Naive thymus-derived CD8-positive, alpha-beta T cell (primary cell): ENCODE measurements around the gene MRPL37. TPM values are rescaled to one million over a fixed set of nuclear protein-coding genes. Genes with fewer than 3 reads are reported as not detected.
"Not testable (repeated sequence)": the region's sequence is repeated elsewhere in the genome, so short reads cannot be mapped to it uniquely, and the experiment has no call there.

Experiments used
- ATAC-seq, 2 donors: fragments of 150-1000 bp; cut with Tn5 transposase in 1 of 2; sonication (Bioruptor Pico), chemical (Tn5 transposase) in 1 of 2; 1 replicate in 1 of 2; 2 replicates in 1 of 2; pipeline ENCODE4 v1.10.0; 2021; ENCODE audit warnings: mild to moderate bottlenecking in 2 of 2, moderate library complexity in 2 of 2
- POLR2A ChIA-PET: fragments of 350-600 bp; sonication (Branson Sonifier 250); formaldehyde crosslinking; loops from one replicate; lab custom pipeline; 2021; ENCODE audit warnings: antibody characterized with exemption; lab: Charles Lee
- DNase-seq, 10 donors: peaks; one replicate each; pipeline versions ENCODE4 v3.0.0 to v3.0.0-alpha.2; 2020 to 2022
- H3K27ac Mint-ChIP-seq, 10 donors: one replicate each; pipeline ENCODE4 v1.8.0; 2020 to 2022; ENCODE audit warnings: mild to moderate bottlenecking in 10 of 10, mixed read lengths in 10 of 10, moderate library complexity in 4 of 10, inconsistent platforms in 1 of 10
- H3K27me3 Mint-ChIP-seq, 5 donors: one replicate each; pipeline ENCODE4 v1.8.0; 2021 to 2022; ENCODE audit warnings: mixed read lengths in 5 of 5
- H3K36me3 Mint-ChIP-seq, 3 donors: one replicate each; pipeline ENCODE4 v1.8.0; 2020 to 2022; ENCODE audit warnings: mixed read lengths in 3 of 3, mild to moderate bottlenecking in 2 of 3, inconsistent platforms in 1 of 3
- H3K4me1 Mint-ChIP-seq, 4 donors: one replicate each; pipeline ENCODE4 v1.8.0; 2021 to 2022; ENCODE audit warnings: mixed read lengths in 4 of 4
- H3K4me3 Mint-ChIP-seq, 10 donors: one replicate each; pipeline ENCODE4 v1.8.0; 2020 to 2022; ENCODE audit warnings: mild to moderate bottlenecking in 10 of 10, mixed read lengths in 10 of 10, moderate library complexity in 6 of 10, inconsistent platforms in 1 of 10
- H3K9me3 Mint-ChIP-seq, 9 donors: one replicate each; pipeline ENCODE4 v1.8.0; 2020 to 2022; ENCODE audit warnings: mixed read lengths in 9 of 9, mild to moderate bottlenecking in 3 of 9, inconsistent platforms in 1 of 9, moderate library complexity in 1 of 9
- polyA plus RNA-seq, 3 donors: library from polyadenylated mRNA; unstranded; fragments of 300-500 nt; fragmentation: Illumina TruSeq; gene quantifications; one replicate each; pipeline ENCODE4 v1.2.3, GENCODE V29; 2021
- total RNA-seq, 8 experiments: library from RNA in 2 of 8; stranded (reverse) in 2 of 8; gene quantifications; one replicate each; pipeline ENCODE4 v1.2.3 and lab custom pipeline; 2021 to 2026

MRPL37 gene
- total and polyA plus RNA-seq, 5 experiments from 2014 or later: 34.1 to 57.5 (median 51.9) TPM

DNA sequence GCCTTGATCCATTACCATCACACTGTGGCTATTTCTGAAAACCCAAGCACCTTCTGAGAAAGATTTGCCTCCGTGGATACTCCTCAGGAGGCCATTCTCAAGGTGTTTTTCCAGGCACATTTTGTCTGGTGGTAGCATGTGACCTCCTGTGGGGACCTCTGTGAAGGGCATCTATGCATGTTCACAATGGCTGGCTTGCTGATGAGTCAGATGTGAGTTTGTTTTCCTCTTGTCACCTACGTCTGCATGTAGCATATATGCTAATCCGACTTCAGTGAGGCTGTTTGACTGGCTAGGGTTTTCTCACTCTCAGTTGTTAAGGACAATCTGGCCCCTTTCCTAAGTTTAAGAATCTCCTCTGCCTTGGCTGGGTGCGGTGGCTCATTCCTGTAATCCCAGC is 7.9 kb downstream of the MRPL37 start:
- not testable (repeated sequence) for ATAC-seq
- peak overlapping the region in 2 of 10 donors; percentile 5 to 62 for H3K27ac Mint-ChIP-seq

DNA sequence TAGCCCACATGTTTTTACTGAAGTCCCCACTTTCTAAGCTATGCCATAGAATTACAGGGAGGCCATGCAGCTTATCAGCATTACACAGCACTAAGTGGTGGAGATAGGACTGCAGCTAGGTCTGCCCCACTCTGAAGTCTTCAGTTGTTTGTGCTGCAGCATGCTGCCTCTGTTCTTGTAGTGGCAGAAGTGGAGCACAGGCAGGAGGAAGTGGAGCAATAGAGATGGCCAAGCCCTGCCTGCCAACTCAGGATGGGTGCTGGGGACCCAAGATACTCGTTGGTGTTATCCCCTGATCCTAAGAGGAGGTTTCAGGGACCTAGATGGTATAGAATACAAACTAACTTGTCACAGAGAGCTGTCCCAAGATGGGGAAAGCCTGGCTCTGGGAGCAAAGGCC is 12.9 kb downstream of the MRPL37 start:
- POLR2A ChIA-PET: interaction anchor here (1.6 kb wide), 1 partner anchor 13 kb away, joined by 4 read pairs; the partner anchor contains the start of genes CYB5RL and MRPL37

More for the DNA sequence above, 7.9 kb downstream of the MRPL37 start:
- Mint-ChIP-seq H3K36me3 (peaks cover 13 to 93% (median 51%) of the 10 kb centered on the region in 3 donors), H3K4me1 (peaks cover 3 to 16% (median 12%) of the 10 kb centered on the region in 4 donors)
- H3K4me3 Mint-ChIP-seq, H3K27me3 Mint-ChIP-seq, DNase-seq, POLR2A ChIA-PET, H3K9me3 Mint-ChIP-seq: not testable (repeated sequence)

DNA sequence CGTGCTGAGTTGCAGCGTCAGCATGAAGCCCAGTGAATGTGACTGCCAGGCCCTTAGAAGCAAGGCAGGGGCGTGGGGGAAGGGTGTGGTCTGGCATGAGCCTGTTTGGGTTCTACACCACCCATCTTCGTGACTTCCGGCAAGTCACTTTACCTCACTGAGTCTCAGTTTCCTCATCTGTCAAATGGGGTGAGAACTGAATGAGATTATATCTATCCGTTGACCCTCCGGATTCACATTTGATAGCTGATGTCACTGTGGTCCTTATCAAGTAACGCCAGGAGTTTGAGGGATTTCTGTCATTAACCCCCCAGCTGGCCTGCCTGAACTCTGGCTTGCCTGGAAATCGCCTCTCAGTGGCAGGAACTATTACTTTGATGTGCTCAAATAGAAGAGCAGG is 15.6 kb downstream of the MRPL37 start:
- no peaks in the 10 kb centered on the region for H3K27me3 Mint-ChIP-seq
- POLR2A ChIA-PET: no interaction called here
- peaks cover 1 to 20% (median 8%) of the 10 kb centered on the region in 4 donors for H3K4me1 Mint-ChIP-seq
- DNase-seq: no peak
- no peak for ATAC-seq
- H3K27ac Mint-ChIP-seq: peak overlapping the region in 4 of 10 donors; percentile 4 to 22 (median 12)
- peaks cover 10 to 93% (median 25%) of the 10 kb centered on the region in 3 donors for H3K36me3 Mint-ChIP-seq
- H3K4me3 Mint-ChIP-seq: no peak overlapping the region
- no peaks in the 10 kb centered on the region for H3K9me3 Mint-ChIP-seq

More for the DNA sequence above, 12.9 kb downstream of the MRPL37 start:
- Mint-ChIP-seq H3K36me3 (peaks cover 11 to 95% (median 37%) of the 10 kb centered on the region in 3 donors), H3K27me3 (no peaks in the 10 kb centered on the region), H3K4me3 (no peak overlapping the region), H3K9me3 (no peaks in the 10 kb centered on the region), H3K4me1 (peaks cover 1 to 11% (median 5%) of the 10 kb centered on the region in 4 donors), H3K27ac (peak overlapping the region in 2 of 10 donors; percentile 20 to 80)
- ATAC-seq: no peak
- DNase-seq: no peak

DNA sequence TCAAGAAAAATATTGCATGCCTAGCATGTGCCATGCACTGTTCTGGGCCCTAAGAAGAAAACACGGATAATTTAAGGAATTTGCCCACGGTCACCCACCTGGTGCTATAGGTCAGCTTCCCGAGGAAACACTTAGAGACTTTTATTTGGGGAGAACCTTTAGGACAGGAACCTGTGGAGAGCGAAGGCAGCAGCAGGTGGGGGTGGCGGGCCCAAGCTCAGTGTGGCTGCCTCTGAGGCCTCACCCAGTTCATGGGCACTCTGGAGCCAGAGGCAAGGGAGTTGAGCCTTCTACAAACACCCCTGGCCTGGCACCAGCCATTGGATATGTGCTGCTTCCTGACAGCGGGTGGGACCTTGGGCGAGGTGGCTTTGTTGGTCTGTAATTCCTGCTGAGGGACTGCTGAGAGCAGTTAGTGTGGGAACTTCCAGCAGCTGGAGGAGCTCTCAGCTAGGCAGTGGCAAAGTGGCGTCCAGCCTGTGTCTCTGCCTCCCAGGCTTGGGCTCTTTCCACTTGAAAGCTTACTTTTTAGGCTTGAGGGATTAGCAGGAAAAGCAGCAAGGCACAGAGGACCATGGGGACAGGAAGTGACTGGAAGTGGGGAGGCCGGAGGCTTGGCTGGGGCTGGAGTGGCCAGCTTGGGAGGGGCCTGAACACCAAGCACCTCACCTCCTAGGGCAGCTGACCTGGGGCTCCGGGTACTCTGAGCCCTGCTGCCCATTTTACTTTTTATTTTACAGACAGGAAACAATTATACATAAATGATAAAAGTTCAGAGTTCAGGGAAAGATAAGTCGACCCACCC is 19.1 kb downstream of the MRPL37 start:
- ATAC-seq (no peak), DNase-seq (no peak)
- H3K9me3 Mint-ChIP-seq: no peaks in the 10 kb centered on the region
- peaks cover 7 to 37% (median 16%) of the 10 kb centered on the region in 4 donors for H3K4me1 Mint-ChIP-seq
- H3K36me3 Mint-ChIP-seq: peaks cover 7 to 63% (median 10%) of the 10 kb centered on the region in 3 donors
- no peak overlapping the region for H3K4me3 Mint-ChIP-seq
- peak overlapping the region in 8 of 10 donors; percentile 14 to 82 (median 55) for H3K27ac Mint-ChIP-seq
- H3K27me3 Mint-ChIP-seq: no peaks in the 10 kb centered on the region
- POLR2A ChIA-PET: interaction anchor here (0.6 kb wide), 1 partner anchor 16 kb away, joined by 7 read pairs; no protein-coding TSS in a partner anchor

DNA sequence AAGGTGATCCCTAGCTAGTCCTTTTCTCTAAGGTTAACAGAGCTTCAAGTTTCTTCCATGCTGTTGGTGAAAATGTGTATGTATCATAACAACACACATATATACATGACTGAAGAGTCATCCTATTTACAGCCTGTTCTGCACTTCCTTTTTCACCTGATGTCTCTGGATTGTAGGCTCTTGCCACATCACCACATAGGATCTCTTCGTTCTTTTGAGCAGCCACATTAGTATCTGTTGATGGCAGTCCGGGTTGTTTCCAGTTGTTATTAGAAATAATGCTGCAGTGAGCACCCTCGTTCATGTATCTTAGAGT is 19.7 kb downstream of the MRPL37 start:
- Mint-ChIP-seq H3K4me3 (no peak overlapping the region), H3K4me1 (peaks cover 7 to 40% (median 16%) of the 10 kb centered on the region in 4 donors), H3K9me3 (no peaks in the 10 kb centered on the region), H3K27ac (peak overlapping the region in 8 of 10 donors; percentile 4 to 67 (median 40)), H3K27me3 (no peaks in the 10 kb centered on the region), H3K36me3 (peaks cover 7 to 58% (median 10%) of the 10 kb centered on the region in 3 donors)
- ATAC-seq (no peak), DNase-seq (no peak)
- POLR2A ChIA-PET: no interaction called here

DNA sequence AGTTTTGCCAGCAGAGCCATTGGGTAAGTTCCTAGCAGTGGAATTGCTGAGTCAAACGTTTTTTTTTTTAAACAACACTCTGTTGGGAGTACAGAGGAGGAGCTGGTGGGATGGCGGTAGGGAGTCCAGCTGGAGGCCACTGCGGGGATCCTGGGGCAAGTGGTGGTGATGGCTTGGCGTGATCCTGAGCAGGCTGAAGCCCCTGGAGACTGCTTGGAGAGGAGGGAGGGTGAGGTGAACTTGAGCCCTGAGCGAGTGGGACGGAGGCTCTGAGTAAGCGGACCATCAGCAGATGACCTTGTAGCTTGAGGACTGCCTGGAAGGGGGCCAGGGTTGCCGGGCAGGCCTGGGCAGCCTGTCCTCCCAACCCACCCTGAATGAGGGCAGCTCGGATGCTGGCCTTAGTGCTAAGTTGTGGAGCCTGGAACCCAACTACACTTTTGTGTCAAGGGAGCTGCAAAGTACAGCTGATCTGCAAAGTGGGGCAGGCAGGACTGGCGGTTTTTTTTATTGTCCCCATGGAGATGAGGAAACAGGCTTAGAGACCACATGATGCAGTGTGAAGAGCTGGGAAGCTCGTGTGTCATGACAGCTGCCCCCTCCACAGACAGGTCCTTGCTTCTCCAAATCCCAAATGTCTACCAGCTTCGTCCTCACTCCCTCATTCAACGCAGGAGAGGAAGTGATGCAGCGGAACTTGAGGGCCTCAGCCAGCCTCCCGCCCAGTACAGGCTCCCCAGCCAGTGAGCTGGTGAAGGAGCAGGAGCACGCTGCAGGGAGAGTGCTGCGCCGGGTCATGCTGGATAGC is 20.2 kb downstream of the MRPL37 start:
- POLR2A ChIA-PET: no interaction called here

DNA sequence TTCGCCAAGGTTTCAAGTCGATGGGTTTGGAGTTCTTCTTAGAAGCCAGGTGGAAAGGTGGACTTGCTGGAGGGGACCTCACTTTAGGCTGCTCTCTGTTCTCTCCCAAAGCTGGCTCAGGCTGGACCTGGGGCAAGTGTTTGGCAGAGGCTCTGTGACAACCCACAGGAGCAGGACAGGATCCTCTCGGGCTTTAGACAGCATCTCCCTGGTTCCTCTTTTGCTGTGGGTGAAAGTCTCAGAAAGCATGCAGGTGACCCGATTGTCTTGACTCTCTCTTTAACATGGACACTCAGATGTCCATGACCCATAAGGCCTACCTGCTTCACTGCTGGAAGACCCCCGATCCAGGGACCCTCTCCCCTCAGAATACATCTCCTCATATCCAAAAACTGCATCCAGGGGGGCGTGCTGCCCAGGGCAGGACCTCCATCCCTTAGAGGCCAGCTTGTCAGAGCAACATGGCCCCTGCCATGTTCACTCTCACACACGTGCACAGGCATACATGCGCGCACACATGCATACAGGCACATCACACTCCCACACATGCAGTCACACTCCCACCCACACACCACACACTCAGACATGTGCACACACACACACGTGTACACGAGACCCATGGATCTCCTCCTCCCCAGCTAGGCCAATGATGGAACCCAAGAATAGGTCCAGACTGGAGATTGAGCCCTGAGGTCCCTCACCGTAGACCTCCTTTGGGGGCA is 21.3 kb downstream of the MRPL37 start:
- Mint-ChIP-seq H3K4me3 (no peak overlapping the region), H3K27me3 (no peaks in the 10 kb centered on the region), H3K36me3 (peaks cover 7 to 56% (median 10%) of the 10 kb centered on the region in 3 donors), H3K9me3 (no peaks in the 10 kb centered on the region), H3K27ac (peak overlapping the region in 8 of 10 donors; percentile 36 to 81 (median 50)), H3K4me1 (peaks cover 7 to 40% (median 16%) of the 10 kb centered on the region in 4 donors)
- POLR2A ChIA-PET: interaction anchor here (0.6 to 1.4 kb wide), 2 partner anchors 186 to 268 kb away, joined by 4 to 6 read pairs; no protein-coding TSS in a partner anchor
- DNase-seq: no peak
- ATAC-seq: peak in 1 of 2 donors; percentile 31

More for the DNA sequence above, 20.2 kb downstream of the MRPL37 start:
- H3K9me3 Mint-ChIP-seq: no peaks in the 10 kb centered on the region
- ATAC-seq (no peak), DNase-seq (no peak)
- no peaks in the 10 kb centered on the region for H3K27me3 Mint-ChIP-seq
- peaks cover 7 to 40% (median 16%) of the 10 kb centered on the region in 4 donors for H3K4me1 Mint-ChIP-seq
- H3K27ac Mint-ChIP-seq: peak overlapping the region in 9 of 10 donors; percentile 4 to 67 (median 43)
- H3K36me3 Mint-ChIP-seq: peaks cover 7 to 58% (median 10%) of the 10 kb centered on the region in 3 donors
- H3K4me3 Mint-ChIP-seq: no peak overlapping the region

DNA sequence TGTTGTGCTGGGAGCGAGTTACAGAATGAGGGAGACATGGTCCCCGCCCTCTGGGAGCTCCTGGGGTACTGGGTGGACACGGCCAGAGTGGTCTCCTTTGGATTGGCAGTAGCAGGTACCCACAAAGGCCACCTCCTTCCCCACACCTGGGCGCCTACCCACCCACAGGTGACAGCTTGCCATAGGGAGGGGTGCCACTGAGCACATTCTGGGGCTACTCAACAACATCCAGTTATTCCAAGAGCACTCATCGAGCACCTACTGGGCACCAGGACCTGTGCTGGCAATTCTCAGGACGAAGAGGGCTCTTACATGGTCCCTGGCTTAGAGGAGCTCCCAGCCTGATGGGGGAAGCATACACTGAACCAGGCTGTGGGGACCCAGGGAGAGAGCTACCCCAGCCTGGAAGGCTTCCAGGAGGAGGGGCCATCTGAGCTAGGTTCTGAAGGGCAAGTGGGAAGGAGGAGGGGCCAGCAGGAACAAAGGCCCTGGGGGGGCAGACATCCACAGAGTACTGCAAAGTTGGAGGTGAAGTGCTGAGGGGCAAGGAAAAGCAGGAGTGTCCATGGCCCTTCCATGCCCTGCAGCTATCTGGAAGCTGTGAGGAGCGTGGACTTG is 22.0 kb downstream of the MRPL37 start:
- POLR2A ChIA-PET: interaction anchor here (0.6 to 1.4 kb wide), 2 partner anchors 185 to 268 kb away, joined by 4 to 6 read pairs; no protein-coding TSS in a partner anchor

DNA sequence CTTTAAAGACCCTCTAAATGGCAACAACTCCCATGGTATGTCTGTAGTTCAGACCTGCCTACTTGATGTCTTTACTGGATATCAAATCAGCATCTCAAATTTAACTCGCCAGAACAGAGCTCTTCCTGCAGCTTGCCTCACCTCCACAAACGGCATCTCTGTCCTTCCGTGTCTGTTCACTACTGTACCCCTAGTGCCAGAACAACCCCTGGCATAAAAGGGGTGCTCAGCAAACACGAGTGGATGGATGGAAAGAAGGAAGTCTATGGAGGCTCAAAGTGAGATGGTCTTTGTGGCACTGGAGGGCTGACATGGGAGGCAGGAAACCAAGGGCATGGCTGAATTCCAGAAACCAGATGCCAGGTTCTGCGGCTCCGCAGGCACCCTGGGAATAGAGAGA is 22.7 kb downstream of the MRPL37 start:
- Mint-ChIP-seq H3K27ac (peak overlapping the region in 9 of 10 donors; percentile 8 to 92 (median 57)), H3K36me3 (peaks cover under 1 to 56% (median 5%) of the 10 kb centered on the region in 3 donors), H3K9me3 (no peaks in the 10 kb centered on the region), H3K4me3 (no peak overlapping the region), H3K27me3 (no peaks in the 10 kb centered on the region), H3K4me1 (peaks cover 6 to 40% (median 15%) of the 10 kb centered on the region in 4 donors)
- POLR2A ChIA-PET: interaction anchor here (0.8 to 1.4 kb wide), 2 partner anchors 175 to 185 kb away, joined by 4 to 6 read pairs; no protein-coding TSS in a partner anchor
- ATAC-seq: no peak
- DNase-seq: no peak

More for the DNA sequence above, 22.0 kb downstream of the MRPL37 start:
- no peaks in the 10 kb centered on the region for H3K27me3 Mint-ChIP-seq
- H3K4me3 Mint-ChIP-seq: no peak overlapping the region
- H3K36me3 Mint-ChIP-seq: peaks cover 7 to 54% (median 10%) of the 10 kb centered on the region in 3 donors
- ATAC-seq (peak in 1 of 2 donors; percentile 36), DNase-seq (no peak)
- no peaks in the 10 kb centered on the region for H3K9me3 Mint-ChIP-seq
- peaks cover 7 to 40% (median 15%) of the 10 kb centered on the region in 4 donors for H3K4me1 Mint-ChIP-seq
- H3K27ac Mint-ChIP-seq: peak overlapping the region in 5 of 10 donors; percentile 44 to 92 (median 52)

DNA sequence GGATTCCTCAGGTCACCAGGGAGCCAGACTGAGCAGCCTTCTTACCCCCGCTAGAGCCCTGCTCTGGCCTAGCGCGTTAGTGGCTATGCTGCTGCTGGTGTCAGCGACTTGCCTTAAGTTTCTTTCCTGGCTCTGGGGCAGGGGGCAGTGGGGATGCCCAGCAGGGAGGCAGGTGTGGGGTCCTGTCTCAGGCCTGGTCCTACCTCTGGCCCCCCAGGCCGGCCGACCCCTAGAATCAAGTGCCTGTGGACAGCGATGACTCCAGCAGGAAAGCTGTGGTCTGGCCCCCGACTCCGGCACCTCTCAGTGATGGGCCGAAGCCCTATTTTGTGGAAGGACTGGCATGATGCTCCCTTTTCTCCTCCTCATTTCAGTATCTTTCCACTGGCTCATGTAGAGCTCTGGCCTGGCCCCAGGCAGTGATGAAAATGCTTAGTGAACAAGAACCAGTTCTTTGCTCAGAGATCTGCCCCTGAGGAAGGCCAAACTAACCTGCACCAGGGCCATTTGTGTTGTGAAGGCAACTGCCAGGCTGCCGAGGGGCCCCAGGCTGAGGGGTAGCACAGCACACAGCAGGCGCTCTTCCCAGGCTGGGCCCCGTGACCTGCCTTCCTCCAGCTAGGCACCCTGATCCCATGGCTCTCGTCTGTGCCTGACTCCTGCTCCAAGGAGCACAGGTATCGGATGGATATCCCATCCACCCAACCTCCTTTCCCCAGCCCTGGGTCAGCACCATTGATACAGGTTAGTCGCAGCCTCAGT is 23.7 kb downstream of the MRPL37 start:
- Mint-ChIP-seq H3K36me3 (peaks cover 2 to 53% (median 3%) of the 10 kb centered on the region in 3 donors), H3K27me3 (no peaks in the 10 kb centered on the region), H3K27ac (peak overlapping the region in 6 of 10 donors; percentile 20 to 85 (median 72)), H3K4me1 (peaks cover 6 to 39% (median 15%) of the 10 kb centered on the region in 4 donors), H3K4me3 (no peak overlapping the region), H3K9me3 (no peaks in the 10 kb centered on the region)
- no peak for DNase-seq
- POLR2A ChIA-PET: interaction anchor here (0.5 to 1.2 kb wide), 2 partner anchors 24 to 181 kb away, joined by 3 to 4 read pairs; no protein-coding TSS in a partner anchor
- no peak for ATAC-seq

DNA sequence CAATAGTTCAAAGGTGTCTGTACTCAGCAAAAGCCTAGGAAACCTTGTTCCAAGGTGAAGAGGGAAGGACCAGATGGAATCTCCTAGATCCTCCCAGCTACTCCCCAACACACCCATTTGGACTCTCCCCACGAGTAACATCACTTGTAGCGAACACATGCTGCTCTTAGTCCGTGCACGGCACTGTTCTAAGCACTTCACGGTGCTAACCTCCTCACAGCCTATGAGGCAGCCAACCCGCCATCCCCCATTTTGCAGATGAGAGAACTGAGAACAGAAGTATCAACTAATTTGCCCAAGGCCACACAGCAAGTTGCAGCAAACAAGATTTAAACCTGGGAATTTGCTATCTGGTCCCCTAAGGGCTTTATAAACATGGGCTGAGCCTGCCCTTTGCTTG is 24.3 kb downstream of the MRPL37 start:
- Mint-ChIP-seq H3K4me3 (no peak overlapping the region), H3K27me3 (no peaks in the 10 kb centered on the region), H3K27ac (peak overlapping the region in 6 of 10 donors; percentile 20 to 85 (median 72)), H3K36me3 (peaks cover 0 to 51% (median 3%) of the 10 kb centered on the region in 3 donors), H3K9me3 (no peaks in the 10 kb centered on the region), H3K4me1 (peaks cover 6 to 36% (median 15%) of the 10 kb centered on the region in 4 donors)
- DNase-seq (no peak), ATAC-seq (no peak)
- POLR2A ChIA-PET: interaction anchor here (1.2 kb wide), 1 partner anchor 25 kb away, joined by 3 read pairs; no protein-coding TSS in a partner anchor
